HCT116 (cell line): ENCODE data around the gene TRIM31. TPM values are rescaled to one million over a fixed set of nuclear protein-coding genes. Genes with fewer than 3 reads are reported as not detected.

Experiments used
- ATAC-seq: fragments of 200-7000 bp; cut with Tn5 transposase; 2 replicates; pipeline ENCODE4 v1.9.1; 2020; ENCODE audit warnings: mild to moderate bottlenecking, moderate library complexity
- BruUV-seq: library from RNA; stranded (reverse); fragments of 400-500 nt; replicated peaks from 2 replicates; lab custom pipeline; 2021; lab: Mats Ljungman, UMichigan
- CTCF ChIA-PET: fragments of 300-600 bp; sonication (Branson Sonifier 250); formaldehyde crosslinking; loops from one replicate; lab custom pipeline; 2021; ENCODE audit warnings: antibody characterized with exemption; lab: Charles Lee
- POLR2A ChIA-PET: fragments of 300-600, 350-600 bp; sonication (Branson Sonifier 250); formaldehyde crosslinking; loops from one replicate; lab custom pipeline; 2021; ENCODE audit warnings: antibody characterized with exemption; lab: Charles Lee
- RAD21 ChIA-PET, 2 experiments: fragments of 300-600 bp; sonication (Branson Sonifier 250); formaldehyde crosslinking; loops; one replicate each; lab custom pipeline; 2023; ENCODE audit warnings: low total read pairs in 2 of 2; ENCODE audit not compliant: uncharacterized antibody in 2 of 2, unreplicated experiment in 2 of 2, low non-redundant PET in 1 of 2; lab: Charles Lee
- DNase-seq: peaks from one replicate; pipeline ENCODE4 v3.0.0-alpha.2; 2010; ENCODE audit warnings: low read depth, low spot score
- H2AFZ ChIP-seq: fragments of 200-600 bp; shearing (Covaris generic), sonication (generic); 2 replicates; pipeline ENCODE4 v1.6.1; 2017; ENCODE audit warnings: low read depth, mixed run types, mixed read lengths, antibody characterized with exemption, low read length; ENCODE audit not compliant: poor library complexity, severe bottlenecking
- H3K27ac ChIP-seq: 2 replicates; pipeline ENCODE4 v1.5.1; 2012; ENCODE audit warnings: low read depth, low read length
- H3K27me3 ChIP-seq: fragments of 200-600 bp; sonication (generic); 2 replicates; pipeline ENCODE4 v1.6.1; 2016; ENCODE audit warnings: mixed run types, low read length, mixed read lengths; ENCODE audit not compliant: insufficient read depth
- H3K36me3 ChIP-seq, 2 experiments: fragments of 200-500 bp in 1 of 2; fragments of 200-600 bp in 1 of 2; sonication (Bioruptor generic) in 1 of 2; sonication (generic) in 1 of 2; 2 replicates each; pipeline versions ENCODE4 v1.5.1 to v1.6.1; 2014 to 2016; ENCODE audit warnings: low read length in 2 of 2, inconsistent platforms in 1 of 2, mixed read lengths in 1 of 2, mixed run types in 1 of 2; ENCODE audit not compliant: insufficient read depth in 2 of 2, control insufficient read depth in 1 of 2
- H3K4me1 ChIP-seq, 2 experiments: fragments of 200-600 bp in 1 of 2; sonication (generic) in 1 of 2; 2 replicates each; pipeline versions ENCODE4 v1.5.1 to v1.6.1; 2012 to 2017; ENCODE audit warnings: low read length in 2 of 2, inconsistent platforms in 1 of 2, mild to moderate bottlenecking in 1 of 2, mixed read lengths in 1 of 2, mixed run types in 1 of 2, moderate library complexity in 1 of 2; ENCODE audit not compliant: insufficient read depth in 2 of 2, control insufficient read depth in 1 of 2
- H3K4me2 ChIP-seq: fragments of 200-600 bp; sonication (generic); 2 replicates; pipeline ENCODE4 v1.6.1; 2017; ENCODE audit warnings: mixed run types, low read length, mixed read lengths
- H3K4me3 ChIP-seq, 2 experiments: fragments of 200-600 bp in 1 of 2; sonication (generic) in 1 of 2; replicated peaks in 1 of 2; 2 replicates each; pipeline ENCODE4 v1.5.1; 2011 to 2016; ENCODE audit warnings: low read length in 2 of 2, control low read depth in 1 of 2, low read depth in 1 of 2, mild to moderate bottlenecking in 1 of 2, mixed read lengths in 1 of 2, mixed run types in 1 of 2
- H3K79me2 ChIP-seq: fragments of 200-600 bp; sonication (generic); 2 replicates; pipeline ENCODE4 v1.6.1; 2017; ENCODE audit warnings: mild to moderate bottlenecking, mixed run types, low read length, moderate library complexity, mixed read lengths; ENCODE audit not compliant: insufficient read depth
- H3K9ac ChIP-seq: fragments of 200-600 bp; sonication (generic); 2 replicates; pipeline ENCODE4 v1.6.1; 2016; ENCODE audit warnings: low read length, mixed read lengths
- H3K9me2 ChIP-seq: fragments of 200-600 bp; sonication (generic), shearing (Covaris generic); 2 replicates; pipeline ENCODE4 v1.6.1; 2017; ENCODE audit warnings: mixed run types, mild to moderate bottlenecking, moderate library complexity; ENCODE audit not compliant: insufficient read depth
- H3K9me3 ChIP-seq, 2 experiments: fragments of 200-500 bp in 1 of 2; fragments of 200-600 bp in 1 of 2; sonication (Bioruptor generic) in 1 of 2; sonication (generic) in 1 of 2; 2 replicates each; pipeline ENCODE4 v1.6.1; 2014 to 2017; ENCODE audit warnings: low read length in 2 of 2, mixed read lengths in 2 of 2, inconsistent platforms in 1 of 2, low read depth in 1 of 2, mild to moderate bottlenecking in 1 of 2, mixed run types in 1 of 2, moderate library complexity in 1 of 2; ENCODE audit not compliant: control insufficient read depth in 1 of 2, insufficient read depth in 1 of 2
- H4K20me1 ChIP-seq: fragments of 200-600 bp; sonication (generic), shearing (Covaris generic); 2 replicates; pipeline ENCODE4 v1.6.1; 2017; ENCODE audit warnings: mixed run types, mild to moderate bottlenecking, moderate library complexity; ENCODE audit not compliant: insufficient read depth
- CEBPB ChIP-seq: IDR thresholded peaks from 2 replicates; pipeline ENCODE4 v1.6.1; 2012; ENCODE audit warnings: low read depth
- EGR1 ChIP-seq: IDR thresholded peaks from 2 replicates; pipeline ENCODE4 v1.6.1; 2012; ENCODE audit warnings: low read depth
- ELF1 ChIP-seq: IDR thresholded peaks from 2 replicates; pipeline ENCODE4 v1.6.1; 2012; ENCODE audit warnings: low read depth, borderline replicate concordance
- EZH2phosphoT487 ChIP-seq: fragments of 200-600 bp; IDR thresholded peaks from 2 replicates; pipeline ENCODE4 v1.6.1; 2018; ENCODE audit warnings: antibody characterized with exemption, borderline replicate concordance
- JUND ChIP-seq: IDR thresholded peaks from 2 replicates; pipeline ENCODE4 v1.6.1; 2012
- POLR2A ChIP-seq: IDR thresholded peaks from 2 replicates; pipeline ENCODE4 v1.7.0; 2011; ENCODE audit warnings: borderline replicate concordance; ENCODE audit not compliant: insufficient read depth, insufficient read length; ENCODE audit errors: extremely low read depth
- POLR2AphosphoS5 ChIP-seq: IDR thresholded peaks from 2 replicates; pipeline ENCODE4 v1.6.1; 2011; ENCODE audit warnings: mild to moderate bottlenecking, low read depth, low read length, moderate library complexity
- SIN3A ChIP-seq: IDR thresholded peaks from 2 replicates; pipeline ENCODE4 v1.6.1; 2012; ENCODE audit warnings: low read depth
- SP1 ChIP-seq: IDR thresholded peaks from 2 replicates; pipeline ENCODE4 v1.6.1; 2012; ENCODE audit warnings: low read depth
- SRF ChIP-seq: IDR thresholded peaks from 2 replicates; pipeline ENCODE4 v1.6.1; 2012; ENCODE audit warnings: low read depth
- TCF7L2 ChIP-seq: IDR thresholded peaks from 2 replicates; pipeline ENCODE4 v1.7.0; 2011; ENCODE audit warnings: borderline replicate concordance, inconsistent platforms; ENCODE audit not compliant: insufficient read depth, insufficient read length; ENCODE audit errors: extremely low read depth
- YY1 ChIP-seq: IDR thresholded peaks from 2 replicates; pipeline ENCODE4 v1.6.1; 2011; ENCODE audit warnings: low read length, low read depth, moderate library complexity, mild to moderate bottlenecking; ENCODE audit not compliant: insufficient replicate concordance; ENCODE audit errors: extremely low read depth
- intact Hi-C: fragments of 100-400 bp; cut with micrococcal nuclease; formaldehyde crosslinking; loops from 2 replicates; pipeline ENCODE4 v1.10.0; 2022
- total RNA-seq: library from RNA; stranded (reverse); gene quantifications from one replicate; pipeline ENCODE4 v1.2.1, GENCODE V29; 2021; ENCODE audit not compliant: unreplicated experiment
- TF ChIP-seq, protein P1 (sequence below): IDR thresholded peaks from 2 replicates; pipeline ENCODE4 v1.6.1; 2012

TRIM31 gene
- total RNA-seq, 1 experiment from 2014 or later, result not detected

DNA sequence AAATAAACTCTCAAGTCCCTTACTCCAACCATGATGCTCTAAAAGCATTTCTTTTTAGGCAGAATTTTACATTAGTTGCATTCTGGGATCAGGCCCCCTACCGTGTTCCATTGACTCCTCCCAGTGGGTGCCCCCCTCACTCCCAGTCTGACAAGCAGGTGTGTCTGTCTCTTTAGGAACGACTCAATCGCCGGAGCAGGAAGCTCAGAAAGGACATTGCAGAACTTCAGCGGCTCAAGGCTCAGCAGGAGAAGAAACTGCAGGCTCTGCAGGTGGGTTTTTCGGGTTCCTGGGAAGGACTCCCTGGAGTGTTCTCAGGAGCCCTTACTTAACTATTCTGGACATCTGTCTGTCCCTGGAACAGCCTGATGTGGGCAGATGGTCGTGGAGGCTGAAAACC lies 32.9 kb upstream of the TRIM31 start:
- Histone ChIP-seq H3K27me3 (no peaks in the 10 kb centered on the region), H3K9me3 (no peaks in the 10 kb centered on the region), H3K27ac (no peak overlapping the region)
- TF ChIP-seq YY1, result no peak
- TF ChIP-seq, all 23 proteins: peak for 0
- Histone ChIP-seq H3K9ac (no peak overlapping the region), H3K79me2 (no peaks in the 10 kb centered on the region), H4K20me1 (no peaks in the 10 kb centered on the region), H3K9me2 (no peaks in the 10 kb centered on the region), H3K4me2 (no peak overlapping the region), H3K4me1 (no peaks in the 10 kb centered on the region), H2AFZ (no peak overlapping the region), H3K4me3 (no peak overlapping the region), H3K36me3 (no peaks in the 10 kb centered on the region)
- ChIA-PET RAD21 (no interaction called here), CTCF (interaction anchor here (0.8 kb wide), 1 partner anchor 15 kb away, joined by 4 read pairs; no protein-coding TSS in a partner anchor), POLR2A (no interaction called here)
- intact Hi-C loops, result no loop called here
- DNase-seq (no peak), ATAC-seq (no peak)
- no TSS peak for BruUV-seq

DNA sequence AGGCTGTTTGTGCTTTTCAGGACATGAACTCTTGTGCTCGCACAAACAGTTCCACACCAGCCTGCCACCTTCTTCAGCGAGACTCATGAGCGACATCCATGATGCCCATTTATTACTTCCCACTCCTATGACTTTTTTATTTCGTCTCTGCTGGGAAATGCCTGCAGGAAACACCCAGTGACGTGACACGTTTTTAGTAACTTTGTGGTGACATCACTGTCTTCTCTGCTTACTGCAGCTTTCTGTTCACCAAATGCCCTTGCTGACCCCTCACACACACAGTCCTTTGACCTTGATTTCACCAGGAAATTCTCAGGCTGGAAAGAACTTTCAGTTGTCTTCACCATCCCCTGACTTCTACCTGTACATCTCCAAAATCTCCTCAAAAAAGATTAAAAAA lies 31.9 kb upstream of the TRIM31 start:
- Histone ChIP-seq H4K20me1 (no peaks in the 10 kb centered on the region), H3K27me3 (no peaks in the 10 kb centered on the region)

More for the DNA sequence above, 31.9 kb upstream of the TRIM31 start:
- Histone ChIP-seq H3K4me2 (no peak overlapping the region), H2AFZ (no peak overlapping the region), H3K4me3 (no peak overlapping the region), H3K9me2 (no peaks in the 10 kb centered on the region), H3K4me1 (no peaks in the 10 kb centered on the region), H3K9me3 (no peaks in the 10 kb centered on the region), H3K79me2 (no peaks in the 10 kb centered on the region), H3K9ac (no peak overlapping the region), H3K36me3 (no peaks in the 10 kb centered on the region), H3K27ac (no peak overlapping the region)
- ChIA-PET CTCF (interaction anchor here (0.8 kb wide), 1 partner anchor 14 kb away, joined by 4 read pairs; no protein-coding TSS in a partner anchor), RAD21 (no interaction called here), POLR2A (no interaction called here)
- no peak for DNase-seq
- no peak for ATAC-seq
- BruUV-seq, result no TSS peak
- TF ChIP-seq ELF1 (no peak), CEBPB (no peak), EZH2phosphoT487 (no peak), POLR2A (no peak), TCF7L2 (no peak), POLR2AphosphoS5 (no peak), JUND (no peak), SRF (no peak), SP1 (no peak), SIN3A (no peak), EGR1 (no peak)
- TF ChIP-seq, protein P1, sequence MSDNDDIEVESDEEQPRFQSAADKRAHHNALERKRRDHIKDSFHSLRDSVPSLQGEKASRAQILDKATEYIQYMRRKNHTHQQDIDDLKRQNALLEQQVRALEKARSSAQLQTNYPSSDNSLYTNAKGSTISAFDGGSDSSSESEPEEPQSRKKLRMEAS, result no peak
- intact Hi-C loops, result no loop called here
